ENCODE results near the gene ZBTB7C.

DNA sequence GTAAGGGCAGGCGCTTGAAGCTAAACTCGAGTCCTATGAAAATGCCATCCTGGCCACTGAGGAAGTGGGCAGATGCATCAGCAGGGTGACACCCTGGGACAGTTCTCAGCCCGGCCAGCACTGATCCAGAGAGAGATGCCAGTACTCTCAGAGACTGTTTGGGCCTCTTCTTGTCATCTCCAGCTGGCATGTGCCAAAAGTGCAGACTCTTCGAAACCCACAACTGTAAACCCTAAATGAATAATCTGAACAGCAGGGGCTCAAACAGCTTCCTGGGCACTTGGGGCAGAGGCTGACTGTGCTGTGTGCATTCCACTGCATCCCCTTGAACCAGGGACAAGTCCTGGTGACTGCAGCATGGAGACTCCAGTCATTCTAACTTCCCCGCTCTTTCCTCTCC, 274.6 kb downstream of the ZBTB7C start:
- TF ChIP-seq, protein P1, sequence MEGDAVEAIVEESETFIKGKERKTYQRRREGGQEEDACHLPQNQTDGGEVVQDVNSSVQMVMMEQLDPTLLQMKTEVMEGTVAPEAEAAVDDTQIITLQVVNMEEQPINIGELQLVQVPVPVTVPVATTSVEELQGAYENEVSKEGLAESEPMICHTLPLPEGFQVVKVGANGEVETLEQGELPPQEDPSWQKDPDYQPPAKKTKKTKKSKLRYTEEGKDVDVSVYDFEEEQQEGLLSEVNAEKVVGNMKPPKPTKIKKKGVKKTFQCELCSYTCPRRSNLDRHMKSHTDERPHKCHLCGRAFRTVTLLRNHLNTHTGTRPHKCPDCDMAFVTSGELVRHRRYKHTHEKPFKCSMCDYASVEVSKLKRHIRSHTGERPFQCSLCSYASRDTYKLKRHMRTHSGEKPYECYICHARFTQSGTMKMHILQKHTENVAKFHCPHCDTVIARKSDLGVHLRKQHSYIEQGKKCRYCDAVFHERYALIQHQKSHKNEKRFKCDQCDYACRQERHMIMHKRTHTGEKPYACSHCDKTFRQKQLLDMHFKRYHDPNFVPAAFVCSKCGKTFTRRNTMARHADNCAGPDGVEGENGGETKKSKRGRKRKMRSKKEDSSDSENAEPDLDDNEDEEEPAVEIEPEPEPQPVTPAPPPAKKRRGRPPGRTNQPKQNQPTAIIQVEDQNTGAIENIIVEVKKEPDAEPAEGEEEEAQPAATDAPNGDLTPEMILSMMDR (IDR thresholded peaks at IDR 0.05), result no peak
- no peak for TF ChIP-seq EZH2 (IDR thresholded peaks at IDR 0.05; ENCODE audit: borderline replicate concordance, insufficient read depth, low read depth, low read length, poor library complexity, severe bottlenecking)

Measured in B cell (primary cell).